Breast epithelium (tissue), 4 donors: ENCODE data around the gene PORCN. TPM values are rescaled to one million over a fixed set of nuclear protein-coding genes. Genes with fewer than 3 reads are reported as not detected.

Source experiments
- DNase-seq, 2 donors: peaks; one replicate each; pipeline ENCODE4 v3.0.0-alpha.2; 2019; ENCODE audit warnings: low spot score in 2 of 2
- H3K27ac ChIP-seq, 2 donors: fragments of 200-600 bp; sonication (generic) in 1 of 2; one replicate each; pipeline ENCODE4 v1.5.1; 2016 to 2019; ENCODE audit warnings: mild to moderate bottlenecking in 1 of 2
- H3K27me3 ChIP-seq, 2 donors: fragments of 200-600 bp; sonication (generic) in 1 of 2; one replicate each; pipeline versions ENCODE4 v1.5.1 to v1.6.0; 2017 to 2019; ENCODE audit warnings: control low read depth in 1 of 2, mild to moderate bottlenecking in 1 of 2
- H3K36me3 ChIP-seq: fragments of 200-600 bp; one replicate; pipeline ENCODE4 v1.5.1; 2019
- H3K4me1 ChIP-seq, 2 donors: fragments of 200-600 bp; sonication (generic); one replicate each; pipeline ENCODE4 v1.5.1; 2016 to 2019; ENCODE audit warnings: control low read depth in 1 of 2
- H3K4me3 ChIP-seq, 3 donors: fragments of 200-600 bp; sonication (generic); 1 replicate in 2 of 3; 2 replicates in 1 of 3; pipeline ENCODE4 v1.5.1; 2016 to 2019; ENCODE audit warnings: mild to moderate bottlenecking in 3 of 3, moderate library complexity in 2 of 3
- H3K9me3 ChIP-seq, 2 donors: fragments of 200-600 bp; sonication (generic) in 1 of 2; one replicate each; pipeline ENCODE4 v1.5.1; 2016 to 2019; ENCODE audit warnings: control low read depth in 1 of 2
- CTCF ChIP-seq, 3 donors: fragments of 450-650 bp; IDR thresholded peaks; one replicate each; pipeline ENCODE4 v1.5.1; 2016 to 2017; ENCODE audit warnings: antibody characterized with exemption in 3 of 3, mild to moderate bottlenecking in 3 of 3, moderate library complexity in 3 of 3
- POLR2A ChIP-seq: fragments of 450-650 bp; IDR thresholded peaks from one replicate; pipeline ENCODE4 v1.6.1; 2016; ENCODE audit warnings: antibody characterized with exemption, mild to moderate bottlenecking, moderate library complexity
- POLR2AphosphoS5 ChIP-seq, 3 donors: sonication (generic); formaldehyde crosslinking; IDR thresholded peaks; one replicate each; pipeline ENCODE4 v1.6.1; 2017; ENCODE audit warnings: antibody characterized with exemption in 3 of 3
- intact Hi-C: fragments of 100-400 bp; cut with DNase I; formaldehyde crosslinking; loops from one replicate; pipeline ENCODE4 v1.15.1; 2023; ENCODE audit warnings: low total_unique reads
- total RNA-seq, 3 donors: library from RNA; depleted of rRNA; stranded (reverse); fragments of >200 nt; gene quantifications; one replicate each; pipeline ENCODE4 v1.1.0, GENCODE V29; 2016

The PORCN gene
- total RNA-seq, 3 donors from 2014 or later, result 12.1 to 22.1 (median 17.0) TPM

- Histone ChIP-seq H3K4me3 (no peak overlapping the region), H3K27me3 (peaks cover 0 to 33% of the 10 kb centered on the region in 2 donors), H3K27ac (no peak overlapping the region), H3K36me3 (no peaks in the 10 kb centered on the region), H3K9me3 (no peaks in the 10 kb centered on the region), H3K4me1 (no peaks in the 10 kb centered on the region)
- TF ChIP-seq CTCF (IDR thresholded peaks at IDR 0.05), result no peak
- TF ChIP-seq POLR2A, result no peak
- no peak for TF ChIP-seq POLR2AphosphoS5 (IDR thresholded peaks at IDR 0.05)
- no peak for DNase-seq
- intact Hi-C loops, result no loop called here
These were observed 4.5 kb upstream of the PORCN start for GRCh38 chrX:48504261-48504660.

- Histone ChIP-seq H3K4me1 (no peaks in the 10 kb centered on the region), H3K27me3 (peaks cover 0 to 29% of the 10 kb centered on the region in 2 donors), H3K9me3 (no peaks in the 10 kb centered on the region), H3K4me3 (no peak overlapping the region), H3K27ac (no peak overlapping the region), H3K36me3 (no peaks in the 10 kb centered on the region)
- DNase-seq, result no peak
- intact Hi-C loops, result no loop called here
- TF ChIP-seq POLR2AphosphoS5 (IDR thresholded peaks at IDR 0.05) (no peak), CTCF (IDR thresholded peaks at IDR 0.05) (no peak), POLR2A (no peak)
These were observed 3.3 kb upstream of the PORCN start for GRCh38 chrX:48505481-48505880.

GRCh38 chrX:48507246-48507645 is 1.5 kb upstream of the PORCN start:
- no peak for DNase-seq
- intact Hi-C loops, result no loop called here
- no peaks in the 10 kb centered on the region for H3K4me1 ChIP-seq
- H3K4me3 ChIP-seq, result no peak overlapping the region
- peaks cover 0 to 26% of the 10 kb centered on the region in 2 donors for H3K27me3 ChIP-seq
- H3K9me3 ChIP-seq, result no peaks in the 10 kb centered on the region
- no peak for TF ChIP-seq POLR2A
- no peak for TF ChIP-seq POLR2AphosphoS5 (IDR thresholded peaks at IDR 0.05)
- no peak for TF ChIP-seq CTCF (IDR thresholded peaks at IDR 0.05)
- H3K27ac ChIP-seq, result no peak overlapping the region
- no peaks in the 10 kb centered on the region for H3K36me3 ChIP-seq

GRCh38 chrX:48509245-48509590 is 426 bp downstream of the PORCN start:
- H3K4me1 ChIP-seq, result no peaks in the 10 kb centered on the region
- no peak for DNase-seq
- peak overlapping the region; percentile 61 to 71 (median 69) for H3K4me3 ChIP-seq
- H3K27ac ChIP-seq, result peak overlapping the region; percentile 65 to 87
- peaks cover 0 to 24% of the 10 kb centered on the region in 2 donors for H3K27me3 ChIP-seq
- H3K36me3 ChIP-seq, result no peaks in the 10 kb centered on the region
- intact Hi-C loops, result no loop called here
- TF ChIP-seq POLR2A (no peak), POLR2AphosphoS5 (IDR thresholded peaks at IDR 0.05) (no peak), CTCF (IDR thresholded peaks at IDR 0.05) (no peak)
- H3K9me3 ChIP-seq, result no peaks in the 10 kb centered on the region

GRCh38 chrX:48509619-48510018 is 827 bp downstream of the PORCN start:
- Histone ChIP-seq H3K4me1 (no peaks in the 10 kb centered on the region), H3K27ac (no peak overlapping the region), H3K36me3 (no peaks in the 10 kb centered on the region), H3K9me3 (no peaks in the 10 kb centered on the region), H3K4me3 (peak overlapping the region; percentile 61 to 71 (median 69)), H3K27me3 (peaks cover 0 to 24% of the 10 kb centered on the region in 2 donors)
- DNase-seq, result no peak
- intact Hi-C loops, result no loop called here
- TF ChIP-seq POLR2A (no peak), CTCF (IDR thresholded peaks at IDR 0.05) (no peak), POLR2AphosphoS5 (IDR thresholded peaks at IDR 0.05) (no peak)
